ENCODE data around the gene FBXW9.
"Not testable (repeated sequence)": the region's sequence is repeated elsewhere in the genome, so short reads cannot be mapped to it uniquely, and the experiment has no call there.

Gene FBXW9

GRCh38 chr19:12652219-12652618 is 44.2 kb downstream of the FBXW9 start:
- TF ChIP-seq CTCF (IDR thresholded peaks at IDR 0.05; ENCODE audit: insufficient read depth, low read length, poor library complexity, severe bottlenecking): no peak
- H3K27me3 ChIP-seq (replicated peaks; ENCODE audit: control insufficient read depth, insufficient read depth, low read length): no peaks in the 10 kb centered on the region
- DNase-seq (ENCODE audit: extremely low read depth, insufficient read length): no peak
- peaks cover 36% of the 10 kb centered on the region for H3K36me3 ChIP-seq (ENCODE audit: control insufficient read depth, insufficient read depth, low read length)
- no peak overlapping the region for H3K4me3 ChIP-seq (replicated peaks; ENCODE audit: low read depth, low read length)

- no peak overlapping the region for H3K4me3 ChIP-seq (replicated peaks; ENCODE audit: low read depth, low read length)
- no peak for DNase-seq (ENCODE audit: extremely low read depth, insufficient read length)
- peaks cover 31% of the 10 kb centered on the region for H3K36me3 ChIP-seq (ENCODE audit: control insufficient read depth, insufficient read depth, low read length)
- no peak for TF ChIP-seq CTCF (IDR thresholded peaks at IDR 0.05; ENCODE audit: insufficient read depth, low read length, poor library complexity, severe bottlenecking)
- H3K27me3 ChIP-seq (replicated peaks; ENCODE audit: control insufficient read depth, insufficient read depth, low read length): no peaks in the 10 kb centered on the region
Observed at GRCh38 chr19:12649941-12650340, 46.5 kb downstream of the FBXW9 start.

- Histone ChIP-seq H3K4me3 (replicated peaks; ENCODE audit: low read depth, low read length) (no peak overlapping the region), H3K27me3 (replicated peaks; ENCODE audit: control insufficient read depth, insufficient read depth, low read length) (no peaks in the 10 kb centered on the region), H3K36me3 (ENCODE audit: control insufficient read depth, insufficient read depth, low read length) (peaks cover 26% of the 10 kb centered on the region)
- TF ChIP-seq CTCF (IDR thresholded peaks at IDR 0.05; ENCODE audit: insufficient read depth, low read length, poor library complexity, severe bottlenecking): no peak
- no peak for DNase-seq (ENCODE audit: extremely low read depth, insufficient read length)
Observed at GRCh38 chr19:12648088-12648487, 48.3 kb downstream of the FBXW9 start.

GRCh38 chr19:12647490-12648071 is 48.9 kb downstream of the FBXW9 start:
- Histone ChIP-seq H3K36me3 (ENCODE audit: control insufficient read depth, insufficient read depth, low read length) (peaks cover 26% of the 10 kb centered on the region), H3K27me3 (replicated peaks; ENCODE audit: control insufficient read depth, insufficient read depth, low read length) (no peaks in the 10 kb centered on the region), H3K4me3 (replicated peaks; ENCODE audit: low read depth, low read length) (no peak overlapping the region)
- no peak for DNase-seq (ENCODE audit: extremely low read depth, insufficient read length)
- no peak for TF ChIP-seq CTCF (IDR thresholded peaks at IDR 0.05; ENCODE audit: insufficient read depth, low read length, poor library complexity, severe bottlenecking)

- no peak for TF ChIP-seq CTCF (IDR thresholded peaks at IDR 0.05; ENCODE audit: insufficient read depth, low read length, poor library complexity, severe bottlenecking)
- H3K36me3 ChIP-seq (ENCODE audit: control insufficient read depth, insufficient read depth, low read length): peaks cover 26% of the 10 kb centered on the region
- no peak for DNase-seq (ENCODE audit: extremely low read depth, insufficient read length)
- H3K27me3 ChIP-seq (replicated peaks; ENCODE audit: control insufficient read depth, insufficient read depth, low read length): no peaks in the 10 kb centered on the region
- H3K4me3 ChIP-seq (replicated peaks; ENCODE audit: low read depth, low read length): no peak overlapping the region
Observed at GRCh38 chr19:12647047-12647446, 49.4 kb downstream of the FBXW9 start.

- no peak overlapping the region for H3K4me3 ChIP-seq (replicated peaks; ENCODE audit: low read depth, low read length)
- H3K27me3 ChIP-seq (replicated peaks; ENCODE audit: control insufficient read depth, insufficient read depth, low read length): no peaks in the 10 kb centered on the region
- TF ChIP-seq CTCF (IDR thresholded peaks at IDR 0.05; ENCODE audit: insufficient read depth, low read length, poor library complexity, severe bottlenecking): no peak
- H3K36me3 ChIP-seq (ENCODE audit: control insufficient read depth, insufficient read depth, low read length): peaks cover 24% of the 10 kb centered on the region
- DNase-seq (ENCODE audit: extremely low read depth, insufficient read length): no peak
Observed at GRCh38 chr19:12646551-12646950, 49.9 kb downstream of the FBXW9 start.

- not testable (repeated sequence) for H3K27me3 ChIP-seq (replicated peaks; ENCODE audit: control insufficient read depth, insufficient read depth, low read length)
Observed at GRCh38 chr19:12643716-12644115, 52.7 kb downstream of the FBXW9 start.

More at GRCh38 chr19:12643716-12644115, 52.7 kb downstream of the FBXW9 start:
- not testable (repeated sequence) for DNase-seq (ENCODE audit: extremely low read depth, insufficient read length); H3K4me3 ChIP-seq (replicated peaks; ENCODE audit: low read depth, low read length)
- H3K36me3 ChIP-seq (ENCODE audit: control insufficient read depth, insufficient read depth, low read length): peaks cover 14% of the 10 kb centered on the region

Data from GM06990 (cell line).